ENCODE data around the gene AKTIP.
"Not testable (repeated sequence)": the region's sequence is repeated elsewhere in the genome, so short reads cannot be mapped to it uniquely, and the experiment has no call there.

Gene AKTIP

DNA sequence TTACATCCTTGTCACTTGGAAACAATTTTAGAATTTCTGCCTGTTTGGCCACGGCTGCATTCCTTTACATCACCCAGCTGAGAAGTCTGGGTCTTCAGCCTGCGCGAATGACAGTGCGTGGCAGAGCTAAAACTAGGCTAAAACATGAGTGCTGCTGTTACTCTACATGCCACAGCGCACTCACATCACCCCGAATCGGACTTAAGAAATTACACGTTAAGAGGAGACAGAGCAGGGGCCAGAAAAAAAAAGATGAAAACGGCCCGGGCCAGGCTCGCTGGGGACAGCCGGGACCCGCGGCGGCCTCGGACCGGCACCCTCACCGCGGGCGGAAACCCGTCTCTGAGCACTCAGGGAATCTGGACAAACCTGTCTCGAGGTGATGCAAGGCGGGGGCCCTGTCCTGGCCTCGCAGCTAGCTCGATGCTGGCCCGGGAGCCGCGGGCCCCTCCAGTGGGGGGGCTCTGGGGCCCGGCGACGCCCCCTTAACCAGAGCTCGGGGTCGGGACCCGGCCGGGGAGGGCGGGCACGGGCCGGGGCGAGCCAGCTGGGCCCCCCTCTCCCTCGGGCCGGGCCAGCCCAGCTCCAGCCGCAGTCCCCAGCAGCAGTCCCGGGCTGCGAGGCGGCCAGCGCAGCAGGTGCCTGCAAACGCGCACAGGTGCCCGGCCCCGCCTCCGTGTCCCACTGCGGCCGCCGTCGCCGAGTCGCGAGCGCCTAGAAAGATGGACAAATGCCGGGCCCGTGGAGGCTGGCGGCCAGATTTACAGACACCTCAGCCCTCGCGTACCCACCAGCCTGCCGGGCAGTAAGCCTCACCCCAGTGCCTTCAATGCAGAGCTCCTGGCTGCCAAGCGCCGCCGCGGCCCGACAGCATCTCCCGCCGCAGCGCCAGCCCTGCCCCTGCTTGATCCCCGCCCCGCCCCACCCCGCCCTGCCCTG, at the start of gene AKTIP:
AKTIP (minus strand) TSS at position 879 of the 939 bp plus-strand sequence. CDS start 2,950 bp downstream, outside the sequence.
- DNase-seq: peak; percentile 34

DNA sequence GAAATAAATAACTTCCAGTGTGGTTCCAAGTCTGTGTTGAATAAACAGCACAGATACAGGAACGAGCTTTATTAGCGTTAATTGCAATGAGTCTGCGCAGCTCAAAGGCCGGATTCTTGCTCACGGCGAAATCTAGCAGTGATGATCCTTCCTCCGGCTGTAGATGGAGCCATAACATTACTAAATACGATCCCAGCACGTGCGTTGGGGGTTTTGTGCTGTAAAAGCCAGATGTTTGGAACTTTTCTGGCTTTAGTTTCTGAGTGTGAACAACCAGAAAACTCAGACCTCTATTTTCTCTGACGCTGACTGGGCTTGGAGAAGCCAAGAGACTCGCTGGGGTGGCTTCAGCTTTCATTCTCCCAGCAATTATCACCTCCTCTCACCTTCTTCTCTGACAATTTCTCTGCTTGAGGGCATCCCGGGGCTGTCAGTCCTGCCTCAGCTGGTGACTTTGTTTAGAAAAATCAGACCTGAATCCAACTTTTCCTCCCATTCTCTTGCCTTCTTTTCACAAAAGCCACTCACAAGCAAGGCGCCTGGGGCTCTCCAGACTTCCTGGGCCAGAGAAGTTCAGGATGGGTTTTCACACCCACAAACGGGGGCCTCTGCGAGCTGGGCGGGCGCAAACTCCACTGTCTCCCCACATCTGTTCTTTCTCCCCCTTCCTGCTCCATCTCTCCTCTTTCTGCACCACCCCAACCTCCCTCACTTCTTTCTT, 47.1 kb upstream of the AKTIP start:
- DNase-seq: peak; percentile 43

DNA sequence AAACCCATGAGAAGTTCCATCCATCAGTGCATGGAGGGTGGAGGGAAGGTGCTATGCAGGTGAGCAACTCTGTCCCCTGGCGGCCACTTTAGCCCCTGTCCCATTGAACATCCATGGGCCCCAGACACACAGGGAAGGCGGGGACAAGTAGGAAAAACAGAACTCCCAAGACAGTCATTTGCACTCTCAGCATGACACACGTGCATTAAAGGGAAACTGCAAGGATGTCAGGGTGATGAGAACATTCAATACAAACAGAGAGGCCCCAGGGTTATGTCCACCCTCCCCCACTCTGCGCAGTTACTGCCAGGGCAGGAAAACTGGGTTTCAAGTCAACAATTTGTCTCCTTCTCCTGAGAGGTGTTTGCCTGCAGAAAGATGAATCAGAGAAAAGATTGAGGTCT, 44.0 kb upstream of the AKTIP start:
- DNase-seq: no peak

DNA sequence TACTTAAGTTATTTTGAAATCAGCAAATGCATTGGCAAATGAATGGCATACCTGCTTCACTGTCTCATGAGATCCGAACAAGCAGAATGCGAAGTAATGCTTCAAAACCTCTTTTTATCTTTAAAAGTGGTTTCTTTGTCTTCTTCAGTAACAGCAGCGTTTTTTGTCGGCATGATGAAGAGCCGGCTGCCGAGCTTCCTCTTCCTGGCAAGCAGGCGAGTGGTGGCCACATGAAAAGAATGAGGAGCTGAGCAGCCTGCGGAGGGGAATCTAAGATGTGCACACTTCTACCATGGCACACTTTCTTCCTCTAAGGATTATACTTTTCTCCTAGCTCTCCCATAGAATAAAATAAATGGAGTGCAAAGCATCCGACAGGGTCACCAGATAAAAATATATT, 42.4 kb upstream of the AKTIP start:
- DNase-seq: peak; percentile 48

DNA sequence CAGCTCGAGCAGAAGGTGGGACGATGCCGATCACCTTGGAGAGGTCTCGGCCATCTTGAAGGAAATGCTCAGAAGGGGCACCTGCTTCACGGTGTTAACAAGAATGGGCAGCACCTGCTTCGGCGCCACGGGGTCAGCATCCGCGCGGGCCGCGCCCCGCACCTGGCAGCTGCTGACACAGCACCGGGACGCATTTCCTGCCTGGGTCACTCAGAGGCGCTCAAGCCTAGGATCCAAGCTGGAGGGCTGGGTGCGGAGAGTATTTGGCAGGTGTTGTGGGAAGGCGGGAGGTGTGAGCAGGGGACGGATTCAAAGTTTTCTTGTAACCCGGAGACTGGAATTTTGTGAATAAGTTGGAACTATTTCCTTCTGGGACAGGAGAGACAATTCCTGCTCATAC, 39.3 kb upstream of the AKTIP start:
- DNase-seq: no peak

DNA sequence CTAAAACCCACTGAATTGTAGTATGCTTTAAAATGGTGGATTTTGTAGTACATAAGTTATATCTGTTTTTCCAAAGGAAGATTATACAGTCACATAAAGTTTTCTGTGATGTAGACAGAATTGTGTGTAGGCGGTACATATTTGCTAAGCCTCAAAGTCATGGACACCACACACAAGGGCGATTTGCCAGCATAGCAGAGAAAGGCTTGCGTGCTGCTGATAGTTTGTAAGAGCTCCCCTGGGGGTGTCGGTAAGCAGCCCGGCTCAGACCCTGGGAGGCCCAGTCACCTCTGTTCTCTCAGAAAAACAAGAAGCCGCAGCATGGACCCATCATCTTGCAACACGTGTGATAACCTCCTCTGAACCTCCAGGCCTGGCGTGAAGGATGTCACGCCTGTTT, 38.3 kb upstream of the AKTIP start:
- no peak for DNase-seq

DNA sequence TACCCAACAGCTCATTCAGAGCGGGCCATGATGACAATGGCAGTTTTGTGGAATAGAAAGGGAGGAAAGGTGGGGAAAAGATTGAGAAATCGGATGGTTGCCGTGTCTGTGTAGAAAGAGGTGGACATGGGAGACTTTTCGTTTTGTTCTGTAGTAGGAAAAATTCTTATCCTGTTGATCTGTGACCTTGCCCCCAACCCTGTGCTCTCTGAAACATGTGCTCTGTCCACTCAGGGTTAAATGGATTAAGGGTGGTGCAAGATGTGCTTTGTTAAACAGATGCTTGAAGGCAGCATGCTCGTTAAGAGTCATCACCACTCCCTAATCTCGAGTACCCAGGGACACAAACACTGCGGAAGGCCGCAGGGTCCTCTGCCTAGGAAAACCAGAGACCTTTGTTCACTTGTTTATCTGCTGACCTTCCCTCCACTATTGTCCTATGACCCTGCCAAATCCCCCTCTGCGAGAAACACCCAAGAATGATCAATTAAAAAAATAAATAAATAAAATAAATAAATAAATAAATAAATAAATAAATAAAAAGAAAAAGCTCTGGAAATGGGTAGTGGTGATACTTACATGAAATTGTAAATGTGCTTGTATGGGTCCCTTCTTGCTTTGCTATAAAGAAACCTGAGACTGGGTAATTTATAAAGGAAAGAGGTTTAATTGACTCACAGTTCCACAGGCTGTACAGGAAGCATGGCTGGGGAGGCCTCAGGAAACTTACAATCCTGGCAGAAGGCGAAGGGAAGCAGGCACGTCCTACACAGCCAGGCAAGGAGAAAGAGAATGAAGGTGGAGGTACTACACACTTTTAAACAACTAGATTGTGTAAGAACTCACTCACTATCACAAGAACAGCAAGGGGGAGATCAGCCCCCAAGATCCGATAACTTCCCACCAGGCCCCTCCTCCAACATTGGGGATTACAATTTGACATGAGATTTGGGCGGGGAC, 37.0 kb upstream of the AKTIP start:
- not testable (repeated sequence) for DNase-seq

DNA sequence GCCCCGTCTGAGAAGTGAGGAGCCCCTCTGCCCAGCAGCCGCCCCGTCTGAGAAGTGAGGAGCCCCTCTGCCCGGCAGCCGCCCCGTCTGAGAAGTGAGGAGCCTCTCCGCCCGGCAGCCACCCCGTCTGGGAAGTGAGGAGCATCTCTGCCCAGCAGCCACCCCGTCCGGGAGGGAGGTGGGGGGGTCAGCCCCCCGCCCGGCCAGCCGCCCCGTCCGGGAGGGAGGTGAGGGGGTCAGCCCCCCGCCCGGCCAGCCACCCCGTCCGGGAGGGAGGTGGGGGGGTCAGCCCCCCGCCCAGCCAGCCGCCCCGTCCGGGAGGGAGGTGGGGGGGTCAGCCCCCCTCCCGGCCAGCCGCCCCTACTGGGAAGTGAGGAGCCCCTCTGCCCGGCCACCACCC, 36.3 kb upstream of the AKTIP start:
- DNase-seq: not testable (repeated sequence)

DNA sequence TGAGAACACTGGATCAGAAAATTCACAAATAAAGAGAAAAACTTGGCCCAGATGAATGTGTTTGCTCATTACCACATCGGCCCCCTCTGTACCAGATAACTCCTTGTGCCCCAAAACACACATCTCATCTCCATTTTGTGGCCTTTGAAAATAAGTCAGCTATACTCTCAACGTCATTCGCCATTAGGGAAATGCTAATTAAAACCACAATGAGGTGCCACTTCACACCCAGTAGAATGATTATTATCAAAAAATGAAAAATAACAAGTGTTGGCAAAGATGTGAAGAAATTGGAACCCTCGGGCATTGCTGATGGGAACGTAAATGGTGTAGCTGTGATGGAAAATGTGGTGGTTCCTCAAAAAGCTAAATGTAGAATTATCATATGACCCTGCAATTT, 34.6 kb upstream of the AKTIP start:
- no peak for DNase-seq

DNA sequence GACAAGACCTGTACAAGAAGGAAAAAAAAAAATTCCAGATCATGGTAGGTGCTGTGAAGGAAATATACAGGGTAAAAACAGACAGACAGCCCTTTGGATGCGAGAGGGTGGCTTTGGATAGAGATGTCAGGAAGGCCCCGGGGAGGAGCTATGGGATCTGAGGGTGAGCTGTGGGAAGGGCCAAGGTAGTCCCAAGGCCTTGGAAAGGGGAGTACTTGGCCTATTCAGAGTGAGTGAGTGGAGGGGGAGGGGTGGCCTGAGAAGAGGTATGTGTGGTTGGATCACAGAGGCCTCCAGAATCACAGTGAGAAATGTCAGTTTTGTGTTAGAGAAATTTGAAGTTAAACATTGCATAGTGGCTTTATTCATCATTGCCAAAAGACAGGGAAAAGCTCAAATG, 31.2 kb upstream of the AKTIP start:
- DNase-seq: no peak

DNA sequence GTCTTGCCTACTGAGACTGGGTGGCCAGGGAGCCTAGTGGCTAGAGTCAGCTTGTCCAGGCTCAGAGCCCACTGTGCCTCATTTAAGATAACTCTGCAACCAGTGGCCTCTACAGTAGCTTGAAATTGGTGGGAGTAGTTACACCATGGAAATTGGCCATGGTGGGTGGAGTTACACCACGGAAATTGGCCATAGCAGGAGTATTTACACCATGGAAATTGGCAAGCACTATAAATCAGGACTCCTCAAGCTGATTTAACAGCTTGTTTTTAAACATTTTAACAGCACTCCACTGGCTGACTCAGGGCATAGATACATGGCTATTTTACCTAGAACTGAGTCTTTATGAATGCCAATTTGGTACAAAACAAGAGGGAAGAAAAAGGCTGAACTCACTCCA, 27.7 kb upstream of the AKTIP start:
- DNase-seq: no peak

DNA sequence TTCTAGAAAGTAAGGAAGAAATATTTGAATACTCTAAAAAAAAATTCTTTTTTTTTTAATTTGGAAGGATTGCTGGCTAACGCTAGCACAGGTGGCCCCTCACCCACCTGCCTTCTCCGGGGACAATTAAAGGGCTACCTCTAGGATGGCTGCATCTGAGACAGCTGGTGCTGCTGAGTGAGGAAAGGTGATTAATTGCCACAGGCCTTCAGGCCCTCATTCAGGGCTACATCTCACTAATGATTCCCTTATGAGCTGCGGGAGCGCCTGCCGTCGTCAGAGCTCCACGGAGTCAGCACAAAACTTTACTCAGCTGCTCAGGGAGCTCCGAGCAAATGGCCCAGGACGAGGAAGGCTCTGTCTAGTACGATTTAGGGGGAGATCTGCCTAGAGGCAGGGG, 27.0 kb upstream of the AKTIP start:
- DNase-seq: no peak

DNA sequence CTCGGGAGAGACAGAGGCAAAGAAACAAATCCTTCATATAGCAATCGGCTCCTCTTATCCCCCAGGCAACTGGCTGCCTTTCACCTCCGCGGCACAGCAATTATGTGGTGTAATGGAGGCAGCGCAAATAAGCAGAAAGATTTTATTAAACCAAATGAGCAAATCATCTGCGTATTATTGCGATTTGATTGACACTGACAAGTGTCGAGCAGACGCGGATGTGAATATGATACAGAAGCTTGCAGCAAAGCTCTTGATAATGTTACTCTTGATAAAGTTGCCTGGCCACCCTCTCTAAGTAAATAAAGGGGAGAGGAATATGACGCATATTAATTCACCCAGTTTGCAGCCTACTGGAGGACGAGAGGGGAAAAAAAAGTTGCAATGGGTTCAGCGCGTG, 26.5 kb upstream of the AKTIP start:
- DNase-seq: no peak

DNA sequence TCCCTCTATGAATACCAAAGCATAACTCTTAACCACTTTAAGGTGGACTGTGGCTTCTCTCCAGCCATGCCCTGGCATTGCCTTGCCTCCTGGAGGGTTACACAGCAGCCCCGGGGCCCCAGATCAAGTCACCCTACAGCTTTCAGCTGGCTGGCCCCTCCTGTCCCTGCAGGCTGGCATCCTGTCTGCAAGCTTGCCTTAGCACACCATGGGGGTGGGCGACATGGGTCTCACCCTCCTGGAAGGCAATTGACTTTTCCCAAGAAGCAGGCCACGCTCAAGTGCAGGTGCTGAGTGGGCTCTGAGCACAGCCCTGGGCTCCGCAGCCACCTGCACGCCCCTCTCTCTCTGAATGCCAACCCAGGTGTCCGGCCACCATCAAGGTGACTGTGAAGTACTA, 25.8 kb upstream of the AKTIP start:
- DNase-seq: no peak

DNA sequence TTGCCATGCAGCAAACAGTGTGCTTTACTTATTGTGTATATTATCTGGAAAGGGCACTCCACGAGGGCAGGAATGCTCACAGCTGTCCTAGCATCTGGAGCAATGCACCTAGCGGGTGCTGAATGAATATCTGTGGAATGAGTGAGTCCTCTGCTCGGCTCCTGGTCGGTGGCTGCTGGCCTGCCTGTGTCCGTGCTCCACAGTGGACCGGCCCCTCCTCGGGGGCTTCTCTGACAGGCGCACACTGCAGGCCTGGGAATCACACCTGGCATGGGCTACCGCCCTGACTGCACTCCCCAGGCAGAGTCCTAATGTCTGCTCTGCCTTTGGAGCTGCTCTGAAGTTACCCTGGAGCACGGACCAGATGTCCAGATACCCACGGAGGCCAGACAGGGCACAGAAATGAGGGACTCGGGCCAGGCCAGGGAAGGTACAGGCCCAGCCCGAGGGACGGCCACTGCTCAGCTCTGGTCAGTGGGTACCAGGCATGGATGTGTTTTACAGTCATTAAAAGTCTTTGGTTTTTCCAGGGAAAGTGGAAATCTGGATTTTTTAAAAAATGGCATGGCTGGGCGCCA, 21.1 kb upstream of the AKTIP start:
- DNase-seq: no peak

DNA sequence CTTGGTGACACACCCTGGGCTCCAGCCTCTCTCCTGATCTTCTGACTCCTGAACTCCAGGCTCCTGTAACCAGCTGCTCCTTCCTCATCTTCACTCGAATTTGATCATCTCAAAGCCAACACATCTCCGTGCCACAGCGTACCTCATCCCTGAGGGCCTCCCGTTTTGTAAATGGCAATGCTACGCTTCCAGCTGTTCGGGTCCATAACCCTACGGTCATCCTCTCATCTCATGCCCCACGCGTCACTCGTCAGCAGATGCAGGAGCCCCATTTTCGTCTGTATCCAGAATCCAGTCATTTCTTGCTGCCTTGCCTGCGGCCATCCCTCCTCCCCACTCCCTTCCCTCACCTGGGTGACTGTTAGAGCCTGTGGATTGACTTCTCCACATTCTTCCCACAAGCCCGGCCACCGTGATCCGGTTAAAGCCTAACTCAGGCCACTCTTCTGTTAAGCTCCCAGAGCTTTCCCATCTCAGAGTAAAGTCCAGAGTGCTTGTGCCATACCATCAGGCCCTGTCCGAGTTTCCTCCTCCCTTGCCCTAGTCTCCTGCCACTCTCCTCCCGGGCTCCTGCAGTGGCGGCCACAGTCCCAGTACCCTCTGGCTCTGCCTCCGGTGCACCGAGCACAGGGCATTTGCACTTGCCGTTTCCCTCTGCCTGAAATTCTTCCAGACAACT, 20.3 kb upstream of the AKTIP start:
- no peak for DNase-seq

DNA sequence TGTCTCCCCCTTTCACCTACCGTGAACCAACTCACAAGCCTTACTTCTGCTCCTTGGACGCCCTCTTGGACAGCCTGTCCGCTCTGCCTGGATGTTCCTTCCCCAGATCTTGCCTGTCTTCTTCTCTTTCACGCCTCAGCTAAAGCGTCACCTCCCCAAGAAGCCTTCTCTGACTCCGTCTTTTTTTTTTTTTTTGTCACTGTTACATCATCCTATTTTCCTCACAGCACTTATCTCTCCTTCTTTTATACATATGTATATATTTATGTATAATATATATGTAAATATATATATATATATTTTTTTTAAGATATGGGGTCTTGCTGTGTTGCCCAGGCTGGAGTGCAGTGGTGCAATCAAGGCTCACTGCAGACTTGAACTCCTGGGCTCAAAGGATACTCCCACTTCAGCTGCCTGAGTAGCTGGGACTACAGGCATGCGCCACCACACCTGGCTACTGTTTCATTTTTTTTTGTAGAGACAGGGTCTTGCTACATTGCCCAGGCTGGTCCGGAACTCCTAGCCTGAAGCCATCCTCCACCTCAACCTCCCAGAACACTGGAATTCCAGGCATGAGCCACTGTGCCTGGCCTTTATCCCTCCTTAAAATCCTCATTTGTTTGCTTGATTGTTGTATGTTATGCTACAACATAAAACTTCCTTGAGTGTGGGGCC, 16.5 kb upstream of the AKTIP start:
- DNase-seq: no peak

DNA sequence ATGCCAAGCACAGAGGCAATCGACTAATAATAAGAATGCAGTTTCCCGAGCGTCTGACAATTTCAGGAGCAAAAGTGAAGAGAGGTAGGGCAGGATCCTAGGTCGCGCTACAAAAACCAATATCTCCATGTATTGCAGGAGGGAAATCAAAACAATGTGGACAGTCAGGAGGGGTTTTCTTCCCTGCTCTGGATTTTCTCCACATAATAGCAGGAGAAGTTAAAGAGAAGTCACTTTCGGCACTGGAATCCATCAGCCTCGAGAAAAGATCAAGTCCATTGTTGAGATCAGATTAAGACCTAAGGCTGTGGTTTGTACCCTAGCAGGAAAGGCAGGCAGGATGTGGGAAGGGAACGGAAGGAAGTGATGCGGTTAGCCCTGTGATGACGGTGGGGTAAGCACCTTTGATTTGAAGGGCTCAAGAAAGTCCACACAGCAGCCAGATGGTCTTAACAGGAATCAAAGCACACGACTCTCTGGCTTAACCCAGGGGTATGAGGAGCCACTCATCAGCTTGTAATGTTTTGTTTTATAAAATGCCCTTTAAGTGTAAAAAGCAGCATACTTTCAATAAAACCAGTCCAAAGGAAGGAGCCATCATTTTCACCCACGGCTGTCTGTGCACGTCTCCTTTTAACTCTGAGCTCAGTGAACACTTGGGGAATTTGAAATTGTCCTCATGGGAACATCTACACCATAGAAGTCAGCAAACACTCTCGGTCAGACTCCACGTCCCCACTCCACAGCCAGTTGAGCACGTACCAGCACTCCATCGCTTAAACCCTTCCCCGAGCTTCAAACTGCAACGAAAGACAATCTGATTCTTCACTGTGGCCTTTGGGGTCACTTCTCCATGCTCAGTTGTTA, 15.8 kb upstream of the AKTIP start:
- DNase-seq: peak; percentile 51

DNA sequence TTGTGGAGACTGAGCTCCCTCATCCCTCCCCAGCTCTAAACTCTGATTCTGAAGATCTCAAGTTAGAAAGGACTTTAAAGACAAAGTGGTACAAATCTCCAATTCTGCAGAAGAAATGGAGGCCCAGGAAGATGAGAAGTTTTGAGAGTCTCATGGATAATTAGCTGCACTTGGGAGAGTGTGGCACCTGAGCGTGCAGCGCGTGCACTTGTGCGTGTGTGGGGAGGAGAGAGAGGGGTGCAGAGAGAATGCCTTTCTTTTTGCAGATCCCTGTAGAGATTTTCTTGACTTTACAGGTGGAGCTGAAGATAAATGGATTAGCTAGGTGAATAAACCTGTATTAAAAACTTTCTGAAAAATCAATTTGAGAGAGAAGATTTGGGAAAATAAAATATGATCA, 14.8 kb upstream of the AKTIP start:
- DNase-seq: no peak

DNA sequence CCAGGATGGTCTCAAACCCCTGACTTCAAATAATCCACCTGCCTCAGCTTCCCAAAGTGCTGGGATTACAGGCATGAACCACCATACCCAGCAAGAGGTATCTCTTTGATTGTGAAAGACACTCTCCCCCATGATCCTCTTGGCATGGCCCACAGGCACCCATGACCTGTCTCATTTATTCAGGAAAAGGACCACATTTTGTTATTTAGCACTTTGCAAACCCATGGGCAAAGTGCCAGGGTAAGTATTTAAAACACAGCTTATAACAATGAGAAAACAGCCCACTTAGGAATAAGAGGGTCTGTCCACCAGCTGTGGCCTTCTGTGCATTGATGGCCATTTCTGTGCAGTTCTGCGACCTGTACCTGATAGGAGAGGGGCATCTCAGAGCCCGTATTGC, 12.8 kb upstream of the AKTIP start:
- no peak for DNase-seq

Measured in activated CD4-positive, alpha-beta T cell treated with anti-CD3 and anti-CD28 coated beads, Interleukin-2, amount 50 U/mL, for 1 hour (primary cell).